H1 (cell line): ENCODE data around the gene ZNF619. TPM values are rescaled to one million over a fixed set of nuclear protein-coding genes. Genes with fewer than 3 reads are reported as not detected.

Experiments used
- CTCF ChIA-PET: fragments of 300-600 bp; sonication (Branson Sonifier 250); formaldehyde crosslinking; loops from one replicate; lab custom pipeline; 2021; ENCODE audit not compliant: partially characterized antibody; lab: Charles Lee
- POLR2A ChIA-PET: fragments of 300-600 bp; sonication (Branson Sonifier 250); formaldehyde crosslinking; loops from one replicate; lab custom pipeline; 2021; ENCODE audit warnings: inconsistent platforms; ENCODE audit not compliant: partially characterized antibody; lab: Charles Lee
- DNase-seq, 2 experiments: peaks; one replicate each; pipeline versions ENCODE4 v3.0.0 to v3.0.0-alpha.2; 2010 to 2022; ENCODE audit warnings: low spot score in 2 of 2, low read depth in 1 of 2, mixed read lengths in 1 of 2
- FAIRE-seq: peaks from 2 replicates; lab custom pipeline; 2011; peaks lifted over from hg19 to GRCh38; lab: Jason Lieb, UNC
- H2AFZ ChIP-seq: 2 replicates; pipeline ENCODE4 v1.8.1; 2012; ENCODE audit warnings: low read length, inconsistent platforms
- H2AK5ac ChIP-seq: 2 replicates; pipeline ENCODE4 v1.6.1; 2013; ENCODE audit warnings: low read depth, low read length
- H2BK120ac ChIP-seq: replicated peaks from 2 replicates; pipeline ENCODE3; 2013; ENCODE audit warnings: low read depth, low read length, inconsistent platforms
- H2BK12ac ChIP-seq: 2 replicates; pipeline ENCODE4 v1.6.1; 2013; ENCODE audit warnings: low read depth, low read length
- H2BK15ac ChIP-seq: 2 replicates; pipeline ENCODE4 v1.6.1; 2013; ENCODE audit warnings: low read length
- H2BK20ac ChIP-seq: 2 replicates; pipeline ENCODE4 v1.6.1; 2013; ENCODE audit warnings: low read length
- H2BK5ac ChIP-seq: 2 replicates; pipeline ENCODE4 v1.6.1; 2013; ENCODE audit warnings: low read depth, low read length
- H3K14ac ChIP-seq: 2 replicates; pipeline ENCODE4 v1.6.1; 2013; ENCODE audit warnings: inconsistent platforms; ENCODE audit not compliant: insufficient read length
- H3K18ac ChIP-seq: 2 replicates; pipeline ENCODE4 v1.6.1; 2013; ENCODE audit warnings: low read length; ENCODE audit errors: extremely low read depth
- H3K23ac ChIP-seq: 2 replicates; pipeline ENCODE4 v1.6.1; 2013; ENCODE audit warnings: inconsistent platforms; ENCODE audit not compliant: insufficient read length
- H3K23me2 ChIP-seq: 2 replicates; pipeline ENCODE4 v1.6.1; 2013; ENCODE audit warnings: low read depth, low read length
- H3K27ac ChIP-seq: 2 replicates; pipeline ENCODE4 v1.6.1; 2011; ENCODE audit warnings: low read depth, low read length, inconsistent platforms
- H3K27me3 ChIP-seq, 4 experiments: replicated peaks in 1 of 4; 1 replicate in 1 of 4; 2 replicates in 3 of 4; pipeline versions ENCODE4 v1.6.1 to v1.8.1; 2011 to 2013; ENCODE audit warnings: low read length in 3 of 4, mild to moderate bottlenecking in 3 of 4, inconsistent platforms in 2 of 4, mixed read lengths in 2 of 4, moderate library complexity in 1 of 4; ENCODE audit not compliant: control insufficient read depth in 3 of 4, insufficient read depth in 3 of 4; ENCODE audit errors: extremely low read depth in 1 of 4
- H3K36me3 ChIP-seq, 4 experiments: 2 replicates each; pipeline versions ENCODE4 v1.6.1 to v1.8.1; 2011 to 2013; ENCODE audit warnings: mild to moderate bottlenecking in 4 of 4, low read length in 3 of 4, moderate library complexity in 2 of 4, control low read depth in 1 of 4, inconsistent platforms in 1 of 4; ENCODE audit not compliant: insufficient read depth in 4 of 4, control insufficient read depth in 2 of 4
- H3K4ac ChIP-seq: replicated peaks from 2 replicates; pipeline ENCODE3; 2013; ENCODE audit warnings: low read length, low read depth, mixed read lengths, inconsistent platforms; ENCODE audit not compliant: insufficient read length
- H3K4me1 ChIP-seq, 4 experiments: replicated peaks in 1 of 4; 1 replicate in 1 of 4; 2 replicates in 3 of 4; pipeline versions ENCODE4 v1.6.1 to v1.8.1; 2011 to 2013; ENCODE audit warnings: low read length in 3 of 4, inconsistent platforms in 2 of 4, mixed read lengths in 1 of 4; ENCODE audit not compliant: insufficient read depth in 4 of 4, control insufficient read depth in 3 of 4
- H3K4me2 ChIP-seq, 2 experiments: 2 replicates each; pipeline versions ENCODE4 v1.6.1 to v1.8.1; 2011 to 2013; ENCODE audit warnings: low read depth in 2 of 2, low read length in 2 of 2, control low read depth in 1 of 2, inconsistent platforms in 1 of 2, mild to moderate bottlenecking in 1 of 2; ENCODE audit not compliant: insufficient read depth in 1 of 2
- H3K4me3 ChIP-seq, 4 experiments: fragments of 200-600, 300-600 bp in 1 of 4; sonication (generic), shearing (Covaris generic), sonication (Bioruptor Twin) in 1 of 4; 2 replicates each; pipeline versions ENCODE4 v1.5.1 to v1.8.1; 2011 to 2016; ENCODE audit warnings: low read length in 4 of 4, low read depth in 3 of 4, control low read depth in 2 of 4, inconsistent platforms in 2 of 4, mild to moderate bottlenecking in 2 of 4, mixed read lengths in 1 of 4, moderate library complexity in 1 of 4; ENCODE audit not compliant: insufficient read depth in 2 of 4; ENCODE audit errors: extremely low read depth in 1 of 4
- H3K56ac ChIP-seq: replicated peaks from 2 replicates; pipeline ENCODE3; 2013; ENCODE audit warnings: low read depth, mild to moderate bottlenecking, mixed read lengths, low read length, inconsistent platforms; ENCODE audit not compliant: insufficient read length
- H3K79me1 ChIP-seq: 2 replicates; pipeline ENCODE4 v1.6.1; 2013; ENCODE audit warnings: low read depth, low read length, control low read depth
- H3K79me2 ChIP-seq, 2 experiments: 2 replicates each; pipeline versions ENCODE4 v1.6.1 to v1.8.1; 2012 to 2013; ENCODE audit warnings: low read length in 2 of 2, mild to moderate bottlenecking in 2 of 2, inconsistent platforms in 1 of 2; ENCODE audit not compliant: insufficient read depth in 2 of 2, control insufficient read depth in 1 of 2
- H3K9ac ChIP-seq, 4 experiments: replicated peaks in 1 of 4; 1 replicate in 1 of 4; 2 replicates in 3 of 4; pipeline versions ENCODE4 v1.6.1 to v1.8.1; 2011 to 2013; ENCODE audit warnings: low read depth in 3 of 4, low read length in 3 of 4, control low read depth in 2 of 4, mild to moderate bottlenecking in 2 of 4, moderate library complexity in 2 of 4, inconsistent platforms in 1 of 4; ENCODE audit errors: extremely low read depth in 1 of 4
- H3K9me3 ChIP-seq, 2 experiments: 2 replicates each; pipeline versions ENCODE4 v1.6.1 to v1.8.1; 2012 to 2013; ENCODE audit warnings: mild to moderate bottlenecking in 2 of 2, moderate library complexity in 2 of 2, control low read depth in 1 of 2, inconsistent platforms in 1 of 2, low read depth in 1 of 2, low read length in 1 of 2, mixed read lengths in 1 of 2; ENCODE audit not compliant: insufficient read depth in 2 of 2
- H4K20me1 ChIP-seq, 2 experiments: replicated peaks in 1 of 2; 2 replicates each; pipeline versions ENCODE3 to v1.8.1; 2011 to 2013; ENCODE audit warnings: inconsistent platforms in 2 of 2, low read length in 2 of 2, mild to moderate bottlenecking in 1 of 2; ENCODE audit not compliant: insufficient read depth in 2 of 2, control insufficient read depth in 1 of 2
- H4K5ac ChIP-seq: 2 replicates; pipeline ENCODE4 v1.6.1; 2013; ENCODE audit warnings: low read length, low read depth, mixed read lengths, inconsistent platforms; ENCODE audit not compliant: insufficient read length
- H4K8ac ChIP-seq: 2 replicates; pipeline ENCODE4 v1.8.0; 2013; ENCODE audit warnings: mild to moderate bottlenecking, moderate library complexity, low read length, inconsistent platforms; ENCODE audit not compliant: insufficient read depth; ENCODE audit errors: extremely low read depth
- H4K91ac ChIP-seq: replicated peaks from 2 replicates; pipeline ENCODE3; 2013; ENCODE audit warnings: low read length, mixed read lengths, inconsistent platforms; ENCODE audit not compliant: insufficient read length
- CBX8 ChIP-seq: fragments of 300-800, 300-1000 bp; sonication (generic); IDR thresholded peaks from 2 replicates; pipeline ENCODE4 v1.7.1; 2016; ENCODE audit warnings: low read depth, low read length, borderline replicate concordance
- EGR1 ChIP-seq: IDR thresholded peaks from 2 replicates; pipeline ENCODE4 v1.6.1; 2011; ENCODE audit warnings: low read depth, low read length, borderline replicate concordance
- FOSL1 ChIP-seq: IDR thresholded peaks from 2 replicates; pipeline ENCODE4 v1.6.1; 2011; ENCODE audit warnings: mild to moderate bottlenecking, low read depth, low read length, moderate library complexity; ENCODE audit not compliant: insufficient read depth
- JUND ChIP-seq: IDR thresholded peaks from 2 replicates; pipeline ENCODE4 v1.6.1; 2011; ENCODE audit warnings: mild to moderate bottlenecking, improper control_type of control experiment, low read length
- KDM5A ChIP-seq: fragments of 200-600 bp; IDR thresholded peaks from 2 replicates; pipeline ENCODE4 v1.7.1; 2012; ENCODE audit warnings: mild to moderate bottlenecking, low read length, inconsistent platforms, mixed read lengths
- RAD21 ChIP-seq, 2 experiments: IDR thresholded peaks in 1 of 2; conservative IDR thresholded peaks in 1 of 2; 2 replicates each; pipeline ENCODE4 v1.6.1; 2011; ENCODE audit warnings: low read depth in 2 of 2, low read length in 2 of 2, improper control_type of control experiment in 1 of 2, inconsistent platforms in 1 of 2, mild to moderate bottlenecking in 1 of 2, moderate library complexity in 1 of 2
- SAP30 ChIP-seq: fragments of 300-600 bp; sonication (generic); IDR thresholded peaks from 2 replicates; pipeline ENCODE4 v1.7.1; 2012; ENCODE audit warnings: low read length, moderate library complexity, mild to moderate bottlenecking, inconsistent platforms; ENCODE audit not compliant: insufficient read depth, insufficient replicate concordance
- SIN3A ChIP-seq, 2 experiments: IDR thresholded peaks in 1 of 2; conservative IDR thresholded peaks in 1 of 2; 2 replicates each; pipeline ENCODE4 v1.6.1; 2011 to 2012; ENCODE audit warnings: low read length in 2 of 2, improper control_type of control experiment in 1 of 2, low read depth in 1 of 2, mild to moderate bottlenecking in 1 of 2
- TAF1 ChIP-seq: IDR thresholded peaks from 2 replicates; pipeline ENCODE4 v1.6.1; 2011; ENCODE audit warnings: mild to moderate bottlenecking, low read depth, low read length
- TAF7 ChIP-seq: optimal IDR thresholded peaks from 2 replicates; pipeline ENCODE3; 2011; ENCODE audit warnings: low read depth, mild to moderate bottlenecking, inconsistent platforms, low read length, moderate library complexity, borderline replicate concordance
- TBP ChIP-seq: IDR thresholded peaks from 2 replicates; pipeline ENCODE4 v1.6.1; 2011; ENCODE audit warnings: low read depth, low read length, improper control_type of control experiment
- WGBS, 2 experiments: shearing (Covaris generic) in 1 of 2; methylation state at CpG; one replicate each; pipeline versions ENCODE4 v1.1.6 to v1.1.7; 2013 to 2015; ENCODE audit warnings: low lambda C conversion rate in 2 of 2, mixed read lengths in 2 of 2, inconsistent platforms in 1 of 2, low coverage in 1 of 2, missing lambda C conversion rate in 1 of 2; ENCODE audit not compliant: insufficient replicate concordance in 2 of 2, insufficient coverage in 1 of 2, insufficient read length in 1 of 2; ENCODE audit errors: extremely low coverage in 1 of 2, missing lambda C conversion rate in 1 of 2; 5-methylcytosine and 5-hydroxymethylcytosine counted together
- polyA plus RNA-seq, 7 experiments: library from polyadenylated mRNA; depleted of rRNA in 3 of 7; stranded (reverse) in 5 of 7; unstranded in 2 of 7; fragments of >200 nt in 5 of 7; fragments of 200-250 nt in 2 of 7; gene quantifications; 1 replicate in 5 of 7; 2 replicates in 1 of 7; 4 replicates in 1 of 7; pipeline versions ENCODE4 v1.2.1 to v1.2.3, GENCODE V29; 2011 to 2013; ENCODE audit warnings: missing spikeins in 2 of 7, mixed read lengths in 2 of 7
- total RNA-seq: library from RNA; stranded (reverse); fragmentation: NEBNext Ultra II Directional; extraction: Animal tissue kit (Norgen Biotek cat#: 25700); gene quantifications from 2 replicates; pipeline ENCODE4 v1.2.1, GENCODE V29; 2021

ZNF619 gene
- total and polyA plus RNA-seq, 2 of the 8 experiments (the other 6 are each of a cell fraction or from before 2014, with no cell fraction given), result 2.3 to 8.2 TPM

- Histone ChIP-seq H2AK5ac (no peak overlapping the region), H3K79me1 (no peaks in the 10 kb centered on the region), H2BK120ac (no peak overlapping the region), H2BK12ac (no peak overlapping the region), H4K20me1 (no peaks in the 10 kb centered on the region), H2AFZ (no peak overlapping the region), H3K4me1 (no peaks in the 10 kb centered on the region), H3K23me2 (peaks cover 6% of the 10 kb centered on the region), H4K91ac (no peak overlapping the region), H4K8ac (no peak overlapping the region), H3K56ac (no peak overlapping the region), H3K9ac (no peak overlapping the region), H3K79me2 (no peaks in the 10 kb centered on the region), H3K27ac (no peak overlapping the region), H2BK15ac (no peak overlapping the region; the same call in 1 of the 2 replicates), H3K14ac (no peak overlapping the region), H2BK20ac (no peak overlapping the region), H3K36me3 (no peaks in the 10 kb centered on the region), H3K4ac (no peak overlapping the region), H4K5ac (no peak overlapping the region), H2BK5ac (no peak overlapping the region), H3K9me3 (no peaks in the 10 kb centered on the region), H3K4me3 (no peak overlapping the region), H3K23ac (no peak overlapping the region), H3K27me3 (no peaks in the 10 kb centered on the region), H3K18ac (no peak overlapping the region), H3K4me2 (no peak overlapping the region)
- CTCF ChIA-PET, result interaction anchor here (0.7 to 1.2 kb wide), 2 partner anchors 21 to 131 kb away, joined by 3 to 5 read pairs; no protein-coding TSS in a partner anchor
- FAIRE-seq, result no peak
- TF ChIP-seq TAF1, result no peak
- TF ChIP-seq EGR1, result no peak
- no peak for TF ChIP-seq SAP30
- TF ChIP-seq TBP, result no peak
- no peak for TF ChIP-seq SIN3A (conservative IDR thresholded peaks at IDR 0.05 in 1 of 2, IDR thresholded peaks at IDR 0.05 in 1 of 2; ENCODE audit: low read depth in 1 of 2, low read length in 2 of 2)
- TF ChIP-seq CBX8, result no peak
- no peak for TF ChIP-seq RAD21 (IDR thresholded peaks at IDR 0.05 in 1 of 2, conservative IDR thresholded peaks at IDR 0.05 in 1 of 2; ENCODE audit: low read depth in 2 of 2, low read length in 2 of 2)
- no peak for TF ChIP-seq KDM5A
- no peak for TF ChIP-seq JUND
- no peak for TF ChIP-seq TAF7
- no peak for TF ChIP-seq FOSL1
- POLR2A ChIA-PET, result interaction anchor here (0.6 to 5.7 kb wide), 2 partner anchors 14 to 21 kb away, joined by 3 to 50 read pairs; no protein-coding TSS in a partner anchor
- DNase-seq, result no peak
- 86% methylated on average over 2 of the region's 2 CpGs; no CpG with 5 or more reads in 1 of the 2 experiments for WGBS, 2 experiments
These were observed 26.5 kb upstream of the ZNF619 start for GRCh38 chr3:40450438-40450837.
